Ammon's horn (tissue), 1 donor: Measurements from ENCODE around the gene PPP2R2D.

Source experiments
- DNase-seq: peaks from one replicate; pipeline ENCODE4 v3.0.0-alpha.2; 2016; ENCODE audit warnings: low spot score

The PPP2R2D gene

GRCh38 chr10:131889755-131890154, 11.1 kb upstream of the PPP2R2D start:
- DNase-seq = no peak

GRCh38 chr10:131890276-131891195, 10.3 kb upstream of the PPP2R2D start:
- DNase-seq = no peak

- no peak for DNase-seq
Observed at GRCh38 chr10:131891196-131891928, 9.4 kb upstream of the PPP2R2D start.

GRCh38 chr10:131891929-131892805, 8.6 kb upstream of the PPP2R2D start:
- no peak for DNase-seq

- DNase-seq = no peak
Observed at GRCh38 chr10:131892806-131893675, 7.8 kb upstream of the PPP2R2D start.

GRCh38 chr10:131895116-131895515, 5.7 kb upstream of the PPP2R2D start:
- no peak for DNase-seq

- DNase-seq = no peak
Observed at GRCh38 chr10:131896403-131896802, 4.4 kb upstream of the PPP2R2D start.

- DNase-seq = no peak
Observed at GRCh38 chr10:131897297-131897899, 3.4 kb upstream of the PPP2R2D start.

- no peak for DNase-seq
Observed at GRCh38 chr10:131898061-131898460, 2.7 kb upstream of the PPP2R2D start.

GRCh38 chr10:131898713-131899112, 2.1 kb upstream of the PPP2R2D start:
- DNase-seq = no peak

GRCh38 chr10:131899116-131899690, 1.6 kb upstream of the PPP2R2D start:
- no peak for DNase-seq

GRCh38 chr10:131899695-131900349, 986 bp upstream of the PPP2R2D start:
- no peak for DNase-seq

- no peak for DNase-seq
Observed at GRCh38 chr10:131901181-131901829, 497 bp downstream of the PPP2R2D start.

GRCh38 chr10:131902211-131902610, 1.4 kb downstream of the PPP2R2D start:
- no peak for DNase-seq

- no peak for DNase-seq
Observed at GRCh38 chr10:131902691-131903090, 1.9 kb downstream of the PPP2R2D start.

- no peak for DNase-seq
Observed at GRCh38 chr10:131905267-131905571, 4.4 kb downstream of the PPP2R2D start.

GRCh38 chr10:131905603-131906268, 4.9 kb downstream of the PPP2R2D start:
- DNase-seq = no peak

GRCh38 chr10:131906269-131906639, 5.4 kb downstream of the PPP2R2D start:
- DNase-seq = no peak

GRCh38 chr10:131907679-131908078, 6.9 kb downstream of the PPP2R2D start:
- no peak for DNase-seq
